IMR-90 (cell line): ENCODE measurements around the gene MARCOL. TPM values are rescaled to one million over a fixed set of nuclear protein-coding genes. Genes with fewer than 3 reads are reported as not detected.

Experiments
- ATAC-seq: fragments of 200-7000 bp; cut with Tn5 transposase; 2 replicates; pipeline ENCODE4 v1.9.1; 2020; ENCODE audit warnings: low read depth, mild to moderate bottlenecking, moderate library complexity
- BruUV-seq: library from RNA; stranded (reverse); fragments of 400-500 nt; replicated peaks from 2 replicates; lab custom pipeline; 2021; lab: Mats Ljungman, UMichigan
- CTCF ChIA-PET: fragments of 300-600 bp; formaldehyde crosslinking; extraction: SDS; loops from one replicate; lab custom pipeline; 2021; ENCODE audit warnings: antibody characterized with exemption; lab: Yijun Ruan, JAX
- POLR2A ChIA-PET: fragments of 300-600 bp; sonication (Branson Sonifier 250); formaldehyde crosslinking; loops from one replicate; lab custom pipeline; 2022; ENCODE audit warnings: antibody characterized with exemption; ENCODE audit not compliant: unreplicated experiment; lab: Charles Lee
- DNase-seq: peaks from one replicate; pipeline ENCODE4 v3.0.0; 2013
- H2AFZ ChIP-seq: replicated peaks from 2 replicates; pipeline ENCODE3; 2013; ENCODE audit warnings: low read length, mild to moderate bottlenecking; ENCODE audit not compliant: poor library complexity
- H2AK5ac ChIP-seq: 2 replicates; pipeline ENCODE4 v1.6.1; 2013; ENCODE audit warnings: low read depth, low read length, inconsistent platforms
- H2AK9ac ChIP-seq: replicated peaks from 2 replicates; pipeline ENCODE3; 2013; ENCODE audit warnings: mild to moderate bottlenecking, low read depth, low read length, moderate library complexity; ENCODE audit not compliant: poor library complexity
- H2BK120ac ChIP-seq: 2 replicates; pipeline ENCODE4 v1.6.1; 2013; ENCODE audit warnings: low read depth, low read length, inconsistent platforms
- H2BK15ac ChIP-seq: 3 replicates; pipeline ENCODE4 v1.6.1; 2013; ENCODE audit warnings: low read depth, low read length, inconsistent platforms
- H2BK20ac ChIP-seq: 2 replicates; pipeline ENCODE4 v1.6.1; 2013; ENCODE audit warnings: low read depth, mild to moderate bottlenecking, inconsistent platforms, low read length, moderate library complexity
- H2BK5ac ChIP-seq: 2 replicates; pipeline ENCODE4 v1.6.1; 2013; ENCODE audit warnings: mild to moderate bottlenecking, low read depth, low read length, inconsistent platforms; ENCODE audit not compliant: poor library complexity, severe bottlenecking
- H3K14ac ChIP-seq: replicated peaks from 2 replicates; pipeline ENCODE4 v1.6.1; 2013; ENCODE audit warnings: low read depth, low read length, inconsistent platforms
- H3K18ac ChIP-seq: 2 replicates; pipeline ENCODE4 v1.6.1; 2013; ENCODE audit warnings: low read depth, low read length, control low read depth
- H3K23ac ChIP-seq: 2 replicates; pipeline ENCODE4 v1.6.1; 2013; ENCODE audit warnings: low read depth, low read length, inconsistent platforms
- H3K27ac ChIP-seq: 2 replicates; pipeline ENCODE4 v1.5.1; 2013; ENCODE audit warnings: mild to moderate bottlenecking, control low read depth, low read length; ENCODE audit not compliant: insufficient read depth
- H3K27me3 ChIP-seq: 2 replicates; pipeline ENCODE4 v1.6.1; 2013; ENCODE audit warnings: low read length; ENCODE audit not compliant: control insufficient read depth, insufficient read depth
- H3K36me3 ChIP-seq: 2 replicates; pipeline ENCODE4 v1.6.1; 2013; ENCODE audit warnings: low read length, mixed read lengths; ENCODE audit not compliant: control insufficient read depth, insufficient read depth
- H3K4ac ChIP-seq: 2 replicates; pipeline ENCODE4 v1.6.1; 2013; ENCODE audit warnings: low read depth, low read length, inconsistent platforms
- H3K4me1 ChIP-seq: 2 replicates; pipeline ENCODE4 v1.6.1; 2013; ENCODE audit warnings: low read length, mixed read lengths; ENCODE audit not compliant: control insufficient read depth, insufficient read depth
- H3K4me2 ChIP-seq: 2 replicates; pipeline ENCODE4 v1.6.1; 2013; ENCODE audit warnings: low read depth, mild to moderate bottlenecking, control low read depth, low read length, moderate library complexity
- H3K4me3 ChIP-seq: 2 replicates; pipeline ENCODE4 v1.5.1; 2013; ENCODE audit warnings: low read depth, mild to moderate bottlenecking, control low read depth, low read length, moderate library complexity; ENCODE audit not compliant: insufficient read depth
- H3K56ac ChIP-seq: 2 replicates; pipeline ENCODE4 v1.6.1; 2013; ENCODE audit warnings: low read length, inconsistent platforms; ENCODE audit not compliant: insufficient read depth; ENCODE audit errors: extremely low read depth
- H3K79me1 ChIP-seq, 2 experiments: 2 replicates each; pipeline ENCODE4 v1.6.1; 2013; ENCODE audit warnings: low read length in 2 of 2, inconsistent platforms in 1 of 2, low read depth in 1 of 2
- H3K9ac ChIP-seq: 2 replicates; pipeline ENCODE4 v1.6.1; 2013; ENCODE audit warnings: low read depth, low read length, control low read depth
- H3K9me1 ChIP-seq: 2 replicates; pipeline ENCODE4 v1.6.1; 2013; ENCODE audit warnings: low read length, inconsistent platforms; ENCODE audit not compliant: insufficient read depth
- H3K9me3 ChIP-seq: 2 replicates; pipeline ENCODE4 v1.6.1; 2013; ENCODE audit warnings: low read length; ENCODE audit not compliant: control insufficient read depth, insufficient read depth
- H4K20me1 ChIP-seq: 2 replicates; pipeline ENCODE4 v1.6.1; 2013; ENCODE audit warnings: low read length, inconsistent platforms; ENCODE audit not compliant: insufficient read depth
- H4K5ac ChIP-seq: 2 replicates; pipeline ENCODE4 v1.6.1; 2013; ENCODE audit warnings: mild to moderate bottlenecking, low read depth, low read length, control low read depth
- H4K8ac ChIP-seq, 2 experiments: 2 replicates each; pipeline ENCODE4 v1.6.1; 2013; ENCODE audit warnings: low read depth in 2 of 2, low read length in 2 of 2, control low read depth in 1 of 2, inconsistent platforms in 1 of 2
- H4K91ac ChIP-seq: 2 replicates; pipeline ENCODE4 v1.6.1; 2013; ENCODE audit warnings: low read depth, low read length, inconsistent platforms; ENCODE audit not compliant: insufficient read depth
- BHLHE40 ChIP-seq: fragments of 150-350 bp; IDR thresholded peaks from 2 replicates; pipeline ENCODE4 v1.6.1; 2016; ENCODE audit warnings: mild to moderate bottlenecking, low read depth, low read length
- MAZ ChIP-seq: IDR thresholded peaks from 2 replicates; pipeline ENCODE4 v1.6.1; 2012; ENCODE audit warnings: low read depth, mild to moderate bottlenecking, low read length, improper control_type of control experiment, moderate library complexity, borderline replicate concordance
- POLR2A ChIP-seq: IDR thresholded peaks from 2 replicates; pipeline ENCODE4 v1.6.1; 2012; ENCODE audit warnings: mild to moderate bottlenecking, low read depth, low read length
- RAD21 ChIP-seq: IDR thresholded peaks from 2 replicates; pipeline ENCODE4 v1.6.1; 2012; ENCODE audit warnings: low read length, improper control_type of control experiment
- RCOR1 ChIP-seq: IDR thresholded peaks from 2 replicates; pipeline ENCODE4 v1.6.1; 2012; ENCODE audit warnings: mild to moderate bottlenecking, low read length, improper control_type of control experiment; ENCODE audit not compliant: insufficient replicate concordance
- RFX5 ChIP-seq: IDR thresholded peaks from 2 replicates; pipeline ENCODE4 v1.8.0; 2012; ENCODE audit warnings: low read depth, mild to moderate bottlenecking, low read length, moderate library complexity
- SMC3 ChIP-seq: fragments of 150-350 bp; IDR thresholded peaks from 2 replicates; pipeline ENCODE4 v1.6.1; 2016; ENCODE audit warnings: low read depth, mild to moderate bottlenecking, antibody characterized with exemption, low read length, moderate library complexity
- WGBS, 2 experiments: methylation state at CpG; one replicate each; pipeline versions ENCODE4 v1.1.5 to v1.1.7; 2013; ENCODE audit warnings: missing lambda C conversion rate in 2 of 2; ENCODE audit not compliant: insufficient read length in 1 of 2; ENCODE audit errors: extremely low coverage in 2 of 2; 5-methylcytosine and 5-hydroxymethylcytosine counted together
- dilution Hi-C: fragments of 300-500 bp; cut with HindIII; formaldehyde crosslinking; loops from one replicate; pipeline ENCODE4 v1.14.3; 2018; ENCODE audit warnings: low sequenced_read_pairs; ENCODE audit not compliant: unreplicated experiment
- in situ Hi-C: fragments of 300-500 bp; cut with MboI; formaldehyde crosslinking; loops from 3 replicates; pipeline ENCODE4 v1.14.3; 2019; ENCODE audit warnings: low sequenced_read_pairs, inconsistent platforms, mixed read lengths
- intact Hi-C: fragments of 100-400 bp; cut with micrococcal nuclease; formaldehyde crosslinking; loops from 2 replicates; pipeline ENCODE4 v1.10.0; 2022
- polyA plus RNA-seq, 3 experiments: library from polyadenylated mRNA; depleted of rRNA; stranded (reverse); fragments of >200 nt; gene quantifications; 2 replicates each; pipeline ENCODE4 v1.2.3, GENCODE V29; 2012; ENCODE audit warnings: low replicate concordance in 1 of 3
- total RNA-seq: library from RNA; depleted of rRNA; stranded (reverse); fragments of >200 nt; gene quantifications from 2 replicates; pipeline ENCODE4 v1.2.3, GENCODE V29; 2012

The MARCOL gene
- total and polyA plus RNA-seq, 2 of the 4 experiments (the other 2 are of a cell fraction) = not detected

DNA sequence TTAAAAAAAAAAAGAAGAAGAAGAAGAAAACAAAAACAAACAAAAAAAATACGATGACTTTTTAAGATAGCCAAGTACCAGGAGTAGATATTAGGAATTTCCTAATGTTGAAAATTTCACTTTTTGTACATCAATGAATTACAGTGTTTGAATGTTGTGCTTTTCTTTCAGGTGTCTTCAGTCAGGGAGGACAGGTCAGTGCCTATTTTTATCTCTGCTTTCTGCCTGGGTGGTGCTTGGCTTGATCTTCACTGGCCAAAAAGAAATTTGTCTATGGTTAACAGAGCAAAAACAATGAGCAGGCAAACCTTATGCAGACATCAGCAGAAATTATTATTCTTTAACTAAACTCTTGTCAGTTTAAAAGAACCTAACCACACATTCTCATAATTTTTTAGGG, 32.5 kb upstream of the MARCOL start:
- H4K20me1 ChIP-seq = no peaks in the 10 kb centered on the region
- no peak overlapping the region for H3K23ac ChIP-seq
- H3K36me3 ChIP-seq = no peaks in the 10 kb centered on the region
- H3K14ac ChIP-seq = no peak overlapping the region
- H3K9ac ChIP-seq = no peak overlapping the region
- no peak overlapping the region for H3K18ac ChIP-seq
- H4K5ac ChIP-seq = no peak overlapping the region
- no peak overlapping the region for H3K4me3 ChIP-seq
- no peak overlapping the region for H2AK9ac ChIP-seq
- ChIA-PET POLR2A (no interaction called here), CTCF (no interaction called here)
- no peak overlapping the region for H2AFZ ChIP-seq
- no peaks in the 10 kb centered on the region for H3K4me1 ChIP-seq
- in situ Hi-C loops = no loop called here
- H3K27me3 ChIP-seq = no peaks in the 10 kb centered on the region
- H2BK5ac ChIP-seq = no peak overlapping the region
- no peak overlapping the region for H3K4me2 ChIP-seq
- ATAC-seq = no peak
- H3K27ac ChIP-seq = no peak overlapping the region
- H3K4ac ChIP-seq = no peak overlapping the region
- H4K8ac ChIP-seq = no peak overlapping the region
- no peaks in the 10 kb centered on the region for H3K9me3 ChIP-seq
- no peak overlapping the region for H2BK20ac ChIP-seq
- H3K79me1 ChIP-seq = no peaks in the 10 kb centered on the region
- H4K91ac ChIP-seq = no peak overlapping the region
- no peak for DNase-seq
- TF ChIP-seq MAZ (no peak), SMC3 (no peak), RCOR1 (no peak), BHLHE40 (no peak), RAD21 (no peak), POLR2A (no peak), RFX5 (no peak)
- no CpG with 5 or more reads among the region's 1 CpG for WGBS, 2 experiments
- H2BK120ac ChIP-seq = no peak overlapping the region
- H3K56ac ChIP-seq = no peak overlapping the region
- dilution Hi-C loops = no loop called here
- intact Hi-C loops = no loop called here
- H3K9me1 ChIP-seq = no peaks in the 10 kb centered on the region
- no TSS peak for BruUV-seq
- H2BK15ac ChIP-seq = no peak overlapping the region
- no peak overlapping the region for H2AK5ac ChIP-seq
